H9 (cell line): ENCODE data around the gene ZNF283. TPM values are rescaled to one million over a fixed set of nuclear protein-coding genes. Genes with fewer than 3 reads are reported as not detected.

Experiments
- DNase-seq: peaks from one replicate; pipeline ENCODE4 v3.0.0-alpha.2; 2017
- H2AFZ ChIP-seq: one replicate; pipeline ENCODE4 v1.6.1; 2013; ENCODE audit warnings: mild to moderate bottlenecking, low read length, control low read depth, moderate library complexity
- H2AK5ac ChIP-seq: 2 replicates; pipeline ENCODE4 v1.6.1; 2013; ENCODE audit warnings: low read length, control low read depth, mixed read lengths; ENCODE audit not compliant: insufficient read length
- H2BK120ac ChIP-seq: one replicate; pipeline ENCODE4 v1.6.1; 2013; ENCODE audit warnings: low read depth, mild to moderate bottlenecking, low read length, control low read depth, inconsistent platforms; ENCODE audit not compliant: poor library complexity, severe bottlenecking
- H2BK12ac ChIP-seq: 2 replicates; pipeline ENCODE4 v1.6.1; 2013; ENCODE audit warnings: low read length, control low read depth, mixed read lengths, low read depth; ENCODE audit not compliant: insufficient read length
- H2BK15ac ChIP-seq: 2 replicates; pipeline ENCODE4 v1.6.1; 2013; ENCODE audit warnings: low read depth, low read length, control low read depth
- H2BK20ac ChIP-seq: one replicate; pipeline ENCODE4 v1.6.1; 2013; ENCODE audit warnings: low read depth, mild to moderate bottlenecking, low read length, control low read depth, inconsistent platforms; ENCODE audit not compliant: poor library complexity, severe bottlenecking
- H2BK5ac ChIP-seq: 2 replicates; pipeline ENCODE4 v1.6.1; 2013; ENCODE audit warnings: low read length, control low read depth, mixed read lengths; ENCODE audit not compliant: insufficient read length
- H3K14ac ChIP-seq: 2 replicates; pipeline ENCODE4 v1.6.1; 2013; ENCODE audit warnings: low read length, control low read depth; ENCODE audit not compliant: insufficient read depth
- H3K18ac ChIP-seq: 2 replicates; pipeline ENCODE4 v1.6.1; 2013; ENCODE audit warnings: low read depth, mild to moderate bottlenecking, mixed read lengths, low read length, control low read depth; ENCODE audit not compliant: insufficient read length
- H3K23ac ChIP-seq: 2 replicates; pipeline ENCODE4 v1.6.1; 2013; ENCODE audit warnings: low read length, control low read depth, mixed read lengths, low read depth; ENCODE audit not compliant: insufficient read length
- H3K23me2 ChIP-seq: 2 replicates; pipeline ENCODE4 v1.6.1; 2013; ENCODE audit warnings: low read depth, mild to moderate bottlenecking, mixed read lengths, low read length, control low read depth; ENCODE audit not compliant: insufficient read length, poor library complexity, severe bottlenecking
- H3K27ac ChIP-seq: 2 replicates; pipeline ENCODE4 v1.5.1; 2013; ENCODE audit warnings: low read length, control low read depth, mixed read lengths, low read depth; ENCODE audit not compliant: insufficient read length
- H3K27me3 ChIP-seq: 2 replicates; pipeline ENCODE4 v1.6.1; 2013; ENCODE audit warnings: low read length, control low read depth, inconsistent platforms; ENCODE audit not compliant: insufficient read depth
- H3K4ac ChIP-seq: 2 replicates; pipeline ENCODE4 v1.6.1; 2013; ENCODE audit warnings: low read depth, mild to moderate bottlenecking, control low read depth, inconsistent platforms, low read length, moderate library complexity
- H3K4me1 ChIP-seq: 2 replicates; pipeline ENCODE4 v1.6.1; 2013; ENCODE audit warnings: low read length, control low read depth, inconsistent platforms; ENCODE audit not compliant: insufficient read depth
- H3K4me2 ChIP-seq: 2 replicates; pipeline ENCODE4 v1.6.1; 2013; ENCODE audit warnings: low read length, control low read depth, mixed read lengths; ENCODE audit not compliant: insufficient read length, insufficient read depth
- H3K56ac ChIP-seq: 2 replicates; pipeline ENCODE4 v1.6.1; 2013; ENCODE audit warnings: low read depth, mild to moderate bottlenecking, mixed read lengths, low read length, control low read depth; ENCODE audit not compliant: insufficient read length
- H3K79me1 ChIP-seq: 2 replicates; pipeline ENCODE4 v1.6.1; 2013; ENCODE audit warnings: low read depth, mild to moderate bottlenecking, moderate library complexity, low read length, control low read depth, inconsistent platforms; ENCODE audit not compliant: insufficient read depth, poor library complexity, severe bottlenecking
- H3K79me2 ChIP-seq: 2 replicates; pipeline ENCODE4 v1.6.1; 2013; ENCODE audit warnings: low read length, control low read depth, inconsistent platforms; ENCODE audit not compliant: insufficient read depth
- H3K9ac ChIP-seq: 2 replicates; pipeline ENCODE4 v1.6.1; 2013; ENCODE audit warnings: low read length, control low read depth, mixed read lengths; ENCODE audit not compliant: insufficient read length; ENCODE audit errors: extremely low read depth
- H3K9me3 ChIP-seq: one replicate; pipeline ENCODE4 v1.6.1; 2013; ENCODE audit warnings: low read depth, low read length, inconsistent platforms; ENCODE audit not compliant: control insufficient read depth
- H3T11ph ChIP-seq: one replicate; pipeline ENCODE4 v1.6.1; 2013; ENCODE audit warnings: mild to moderate bottlenecking, low read length, control low read depth, inconsistent platforms
- H4K20me1 ChIP-seq: one replicate; pipeline ENCODE4 v1.6.1; 2013; ENCODE audit not compliant: control insufficient read depth, insufficient read length, insufficient read depth
- H4K5ac ChIP-seq: 2 replicates; pipeline ENCODE4 v1.6.1; 2013; ENCODE audit warnings: low read depth, mild to moderate bottlenecking, mixed read lengths, low read length, control low read depth; ENCODE audit not compliant: insufficient read length
- H4K8ac ChIP-seq: replicated peaks from 2 replicates; pipeline ENCODE4 v1.6.1; 2013; ENCODE audit warnings: low read length, control low read depth, mixed read lengths, low read depth; ENCODE audit not compliant: insufficient read length
- H4K91ac ChIP-seq: 2 replicates; pipeline ENCODE4 v1.6.1; 2013; ENCODE audit warnings: low read depth, mild to moderate bottlenecking, moderate library complexity, mixed read lengths, low read length, control low read depth; ENCODE audit not compliant: insufficient read length
- H3K27ac Mint-ChIP-seq, 3 experiments: 2 replicates in 2 of 3; 3 replicates in 1 of 3; pipeline ENCODE4 v1.8.0; 2020 to 2021; ENCODE audit warnings: mixed read lengths in 3 of 3, mild to moderate bottlenecking in 1 of 3, moderate library complexity in 1 of 3
- H3K27me3 Mint-ChIP-seq: 2 replicates; pipeline ENCODE4 v1.8.0; 2021; ENCODE audit warnings: low read depth, mild to moderate bottlenecking, moderate library complexity, mixed read lengths
- H3K36me3 Mint-ChIP-seq, 3 experiments: 2 replicates in 2 of 3; 3 replicates in 1 of 3; pipeline ENCODE4 v1.8.0; 2020 to 2021; ENCODE audit warnings: low read depth in 3 of 3, mixed read lengths in 3 of 3; ENCODE audit not compliant: insufficient read depth in 1 of 3
- H3K4me1 Mint-ChIP-seq, 2 experiments: 2 replicates each; pipeline ENCODE4 v1.8.0; 2020; ENCODE audit warnings: mixed read lengths in 2 of 2
- H3K4me3 Mint-ChIP-seq, 2 experiments: 2 replicates in 1 of 2; 3 replicates in 1 of 2; pipeline ENCODE4 v1.8.0; 2020 to 2021; ENCODE audit warnings: mild to moderate bottlenecking in 2 of 2, mixed read lengths in 2 of 2, moderate library complexity in 1 of 2
- H3K9me3 Mint-ChIP-seq, 2 experiments: 2 replicates in 1 of 2; 3 replicates in 1 of 2; pipeline ENCODE4 v1.8.0; 2020; ENCODE audit warnings: mild to moderate bottlenecking in 2 of 2, mixed read lengths in 2 of 2, moderate library complexity in 1 of 2
- WGBS: extraction: QIAGEN DNeasy Blood & Tissue Kit; methylation state at CpG from one replicate; pipeline ENCODE4 v1.1.7; 2013; ENCODE audit warnings: missing lambda C conversion rate, low lambda C conversion rate, mixed read lengths; ENCODE audit not compliant: insufficient read length; ENCODE audit errors: extremely low coverage; 5-methylcytosine and 5-hydroxymethylcytosine counted together
- total RNA-seq: library from RNA; stranded (reverse); gene quantifications from 2 replicates; pipeline ENCODE4 v1.2.1, GENCODE V29; 2021
- TF ChIP-seq, protein P1 (sequence below): fragments of 200-600 bp; sonication (generic); conservative IDR thresholded peaks from 3 replicates; pipeline ENCODE4 v1.8.0; 2021; ENCODE audit warnings: antibody characterized with exemption, mild to moderate bottlenecking

ZNF283 gene
- total RNA-seq, 1 experiment from 2014 or later = 10.4 TPM

GRCh38 chr19:43818500-43818899 is 8.6 kb upstream of the ZNF283 start:
- Histone ChIP-seq H3K9ac (no peak overlapping the region), H2BK5ac (no peak overlapping the region), H3K27ac (no peak overlapping the region), H2BK120ac (no peak overlapping the region), H4K5ac (no peak overlapping the region), H3K79me2 (no peaks in the 10 kb centered on the region), H3K4ac (no peak overlapping the region), H4K20me1 (no peaks in the 10 kb centered on the region), H3T11ph (no peak overlapping the region), H4K8ac (no peak overlapping the region), H2BK20ac (no peak overlapping the region), H2BK15ac (no peak overlapping the region), H3K18ac (no peak overlapping the region), H3K4me2 (no peak overlapping the region), H4K91ac (no peak overlapping the region), H3K27me3 (no peaks in the 10 kb centered on the region; the same call in 1 of the 2 replicates), H2BK12ac (no peak overlapping the region), H3K23ac (no peak overlapping the region), H3K79me1 (no peaks in the 10 kb centered on the region), H2AFZ (no peak overlapping the region), H3K4me1 (no peaks in the 10 kb centered on the region), H3K9me3 (no peaks in the 10 kb centered on the region), H3K14ac (no peak overlapping the region), H3K56ac (no peak overlapping the region), H2AK5ac (no peak overlapping the region), H3K23me2 (peaks cover 4% of the 10 kb centered on the region)
- no CpG with 5 or more reads among the region's 5 CpGs for WGBS
- Mint-ChIP-seq H3K4me1 (peaks cover 0 to 2% of the 10 kb centered on the region in 2 experiments; a peak in 2 of 4 replicates), H3K27ac (no peak overlapping the region), H3K36me3 (no peaks in the 10 kb centered on the region; a peak in 1 of 7 replicates), H3K9me3 (peaks cover 28 to 47% of the 10 kb centered on the region in 2 experiments), H3K27me3 (peaks cover 21% of the 10 kb centered on the region), H3K4me3 (no peak overlapping the region)
- TF ChIP-seq, protein P1, sequence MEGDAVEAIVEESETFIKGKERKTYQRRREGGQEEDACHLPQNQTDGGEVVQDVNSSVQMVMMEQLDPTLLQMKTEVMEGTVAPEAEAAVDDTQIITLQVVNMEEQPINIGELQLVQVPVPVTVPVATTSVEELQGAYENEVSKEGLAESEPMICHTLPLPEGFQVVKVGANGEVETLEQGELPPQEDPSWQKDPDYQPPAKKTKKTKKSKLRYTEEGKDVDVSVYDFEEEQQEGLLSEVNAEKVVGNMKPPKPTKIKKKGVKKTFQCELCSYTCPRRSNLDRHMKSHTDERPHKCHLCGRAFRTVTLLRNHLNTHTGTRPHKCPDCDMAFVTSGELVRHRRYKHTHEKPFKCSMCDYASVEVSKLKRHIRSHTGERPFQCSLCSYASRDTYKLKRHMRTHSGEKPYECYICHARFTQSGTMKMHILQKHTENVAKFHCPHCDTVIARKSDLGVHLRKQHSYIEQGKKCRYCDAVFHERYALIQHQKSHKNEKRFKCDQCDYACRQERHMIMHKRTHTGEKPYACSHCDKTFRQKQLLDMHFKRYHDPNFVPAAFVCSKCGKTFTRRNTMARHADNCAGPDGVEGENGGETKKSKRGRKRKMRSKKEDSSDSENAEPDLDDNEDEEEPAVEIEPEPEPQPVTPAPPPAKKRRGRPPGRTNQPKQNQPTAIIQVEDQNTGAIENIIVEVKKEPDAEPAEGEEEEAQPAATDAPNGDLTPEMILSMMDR = no peak
- DNase-seq = no peak
